Neural crest cell (in vitro differentiated cells): ENCODE measurements around the gene IKBIP. TPM values are rescaled to one million over a fixed set of nuclear protein-coding genes. Genes with fewer than 3 reads are reported as not detected.

Source experiments
- DNase-seq: peaks from one replicate; pipeline ENCODE4 v3.0.0; 2021; ENCODE audit warnings: low read depth, mixed read lengths, low spot score
- H3K27ac Mint-ChIP-seq: one replicate; pipeline ENCODE4 v1.8.0; 2021; ENCODE audit warnings: mild to moderate bottlenecking, mixed read lengths; ENCODE audit not compliant: unreplicated experiment
- H3K27me3 Mint-ChIP-seq: 2 replicates; pipeline ENCODE4 v1.8.0; 2021; ENCODE audit warnings: low read depth, mild to moderate bottlenecking, mixed read lengths
- H3K36me3 Mint-ChIP-seq: 2 replicates; pipeline ENCODE4 v1.8.0; 2021; ENCODE audit warnings: low read depth, mild to moderate bottlenecking, mixed read lengths
- H3K4me1 Mint-ChIP-seq: 2 replicates; pipeline ENCODE4 v1.8.0; 2021; ENCODE audit warnings: mixed read lengths
- H3K4me3 Mint-ChIP-seq: one replicate; pipeline ENCODE4 v1.8.0; 2021; ENCODE audit warnings: mild to moderate bottlenecking, mixed read lengths
- H3K9me3 Mint-ChIP-seq: 2 replicates; pipeline ENCODE4 v1.8.0; 2021; ENCODE audit warnings: mixed read lengths
- total RNA-seq: library from RNA; stranded (reverse); gene quantifications from 2 replicates; pipeline ENCODE4 v1.2.1, GENCODE V29; 2021
- TF ChIP-seq, protein P1 (sequence below): fragments of 200-600 bp; sonication (generic); conservative IDR thresholded peaks from 2 replicates; pipeline ENCODE4 v1.5.0; 2021; ENCODE audit warnings: antibody characterized with exemption, mild to moderate bottlenecking

IKBIP gene
- total RNA-seq, 1 donor from 2014 or later: 20.2 TPM

GRCh38 chr12:98593351-98594049 lies 51.1 kb downstream of the IKBIP start, which contains the start of gene SLC25A3:
Gene SLC25A3, plus strand, starts transcription at chr12:98593686. Its CDS starts 293 bp downstream, at chr12:98593979.
- peak within 1 kb of the TSS; percentile 95 for H3K4me3 Mint-ChIP-seq
- H3K27me3 Mint-ChIP-seq: no peaks in the 10 kb centered on the region
- peak within 1 kb of the TSS; percentile 96 for H3K27ac Mint-ChIP-seq
- DNase-seq: peak; percentile 83
- peaks cover 8% of the 10 kb centered on the region for H3K36me3 Mint-ChIP-seq
- peaks cover 25% of the 10 kb centered on the region for H3K4me1 Mint-ChIP-seq
- no peaks in the 10 kb centered on the region for H3K9me3 Mint-ChIP-seq
- TF ChIP-seq, protein P1, sequence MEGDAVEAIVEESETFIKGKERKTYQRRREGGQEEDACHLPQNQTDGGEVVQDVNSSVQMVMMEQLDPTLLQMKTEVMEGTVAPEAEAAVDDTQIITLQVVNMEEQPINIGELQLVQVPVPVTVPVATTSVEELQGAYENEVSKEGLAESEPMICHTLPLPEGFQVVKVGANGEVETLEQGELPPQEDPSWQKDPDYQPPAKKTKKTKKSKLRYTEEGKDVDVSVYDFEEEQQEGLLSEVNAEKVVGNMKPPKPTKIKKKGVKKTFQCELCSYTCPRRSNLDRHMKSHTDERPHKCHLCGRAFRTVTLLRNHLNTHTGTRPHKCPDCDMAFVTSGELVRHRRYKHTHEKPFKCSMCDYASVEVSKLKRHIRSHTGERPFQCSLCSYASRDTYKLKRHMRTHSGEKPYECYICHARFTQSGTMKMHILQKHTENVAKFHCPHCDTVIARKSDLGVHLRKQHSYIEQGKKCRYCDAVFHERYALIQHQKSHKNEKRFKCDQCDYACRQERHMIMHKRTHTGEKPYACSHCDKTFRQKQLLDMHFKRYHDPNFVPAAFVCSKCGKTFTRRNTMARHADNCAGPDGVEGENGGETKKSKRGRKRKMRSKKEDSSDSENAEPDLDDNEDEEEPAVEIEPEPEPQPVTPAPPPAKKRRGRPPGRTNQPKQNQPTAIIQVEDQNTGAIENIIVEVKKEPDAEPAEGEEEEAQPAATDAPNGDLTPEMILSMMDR: no peak

DNA sequence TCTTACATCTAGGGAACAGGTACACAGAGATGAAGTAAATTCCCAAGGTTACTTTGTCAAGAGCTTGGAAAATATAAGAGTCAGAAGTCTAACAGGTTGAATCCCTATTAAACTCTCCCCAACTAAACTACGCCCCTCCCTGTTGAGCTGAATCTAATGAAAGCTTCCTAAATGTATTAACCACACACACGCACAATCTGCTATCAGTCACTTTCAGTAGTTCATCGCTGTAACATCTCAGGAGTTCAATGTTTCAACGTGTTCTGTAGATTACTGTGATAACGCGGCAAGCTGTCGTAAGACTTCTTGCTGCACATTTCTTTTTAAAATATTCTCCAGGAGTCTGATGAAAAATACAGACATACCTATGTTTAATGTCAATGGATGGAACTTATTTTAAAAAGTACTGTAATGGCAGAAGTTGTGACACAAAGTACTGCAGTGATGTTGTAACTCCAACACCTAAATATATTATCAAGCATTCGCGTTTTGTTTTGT lies 51.7 kb downstream of the IKBIP start:
- H3K27ac Mint-ChIP-seq: peak overlapping the region; percentile 96
- H3K4me3 Mint-ChIP-seq: peak overlapping the region; percentile 95
- TF ChIP-seq, protein P1: no peak
- H3K9me3 Mint-ChIP-seq: no peaks in the 10 kb centered on the region
- no peak for DNase-seq
- no peaks in the 10 kb centered on the region for H3K27me3 Mint-ChIP-seq
- H3K4me1 Mint-ChIP-seq: peaks cover 25% of the 10 kb centered on the region
- H3K36me3 Mint-ChIP-seq: peaks cover 4% of the 10 kb centered on the region

- DNase-seq: no peak
- H3K9me3 Mint-ChIP-seq: no peaks in the 10 kb centered on the region
- H3K27me3 Mint-ChIP-seq: no peaks in the 10 kb centered on the region
- peak overlapping the region; percentile 67 for H3K4me3 Mint-ChIP-seq
- peaks cover 25% of the 10 kb centered on the region for H3K4me1 Mint-ChIP-seq
- TF ChIP-seq, protein P1: no peak
- H3K36me3 Mint-ChIP-seq: peaks cover 3% of the 10 kb centered on the region
- peak overlapping the region; percentile 22 for H3K27ac Mint-ChIP-seq
Observed at GRCh38 chr12:98591209-98591608, 53.4 kb downstream of the IKBIP start.

- no peak overlapping the region for H3K27ac Mint-ChIP-seq
- no peak for DNase-seq
- no peak overlapping the region for H3K4me3 Mint-ChIP-seq
- TF ChIP-seq, protein P1: no peak
- no peaks in the 10 kb centered on the region for H3K4me1 Mint-ChIP-seq
- no peaks in the 10 kb centered on the region for H3K36me3 Mint-ChIP-seq
- no peaks in the 10 kb centered on the region for H3K27me3 Mint-ChIP-seq
- H3K9me3 Mint-ChIP-seq: no peaks in the 10 kb centered on the region
Observed at GRCh38 chr12:98587084-98587483, 57.5 kb downstream of the IKBIP start.

GRCh38 chr12:98582093-98582492 lies 62.5 kb downstream of the IKBIP start:
- no peak for DNase-seq
- no peaks in the 10 kb centered on the region for H3K4me1 Mint-ChIP-seq
- H3K9me3 Mint-ChIP-seq: no peaks in the 10 kb centered on the region
- H3K27me3 Mint-ChIP-seq: no peaks in the 10 kb centered on the region
- H3K4me3 Mint-ChIP-seq: no peak overlapping the region
- H3K36me3 Mint-ChIP-seq: no peaks in the 10 kb centered on the region
- no peak overlapping the region for H3K27ac Mint-ChIP-seq
- TF ChIP-seq, protein P1: no peak
